Skin of body (tissue), 2 donors: ENCODE measurements around the gene HMGXB4. TPM values are rescaled to one million over a fixed set of nuclear protein-coding genes. Genes with fewer than 3 reads are reported as not detected.
"Not testable (repeated sequence)": the region's sequence is repeated elsewhere in the genome, so short reads cannot be mapped to it uniquely, and the experiment has no call there.

Source experiments
- DNase-seq: peaks from one replicate; lab custom pipeline; 2025; lab: John Stamatoyannopoulos, UW
- total RNA-seq: library from RNA; depleted of rRNA; stranded (reverse); fragments of >200 nt; gene quantifications from one replicate; pipeline ENCODE4 v1.2.3, GENCODE V29; 2014

The HMGXB4 gene, protein sequence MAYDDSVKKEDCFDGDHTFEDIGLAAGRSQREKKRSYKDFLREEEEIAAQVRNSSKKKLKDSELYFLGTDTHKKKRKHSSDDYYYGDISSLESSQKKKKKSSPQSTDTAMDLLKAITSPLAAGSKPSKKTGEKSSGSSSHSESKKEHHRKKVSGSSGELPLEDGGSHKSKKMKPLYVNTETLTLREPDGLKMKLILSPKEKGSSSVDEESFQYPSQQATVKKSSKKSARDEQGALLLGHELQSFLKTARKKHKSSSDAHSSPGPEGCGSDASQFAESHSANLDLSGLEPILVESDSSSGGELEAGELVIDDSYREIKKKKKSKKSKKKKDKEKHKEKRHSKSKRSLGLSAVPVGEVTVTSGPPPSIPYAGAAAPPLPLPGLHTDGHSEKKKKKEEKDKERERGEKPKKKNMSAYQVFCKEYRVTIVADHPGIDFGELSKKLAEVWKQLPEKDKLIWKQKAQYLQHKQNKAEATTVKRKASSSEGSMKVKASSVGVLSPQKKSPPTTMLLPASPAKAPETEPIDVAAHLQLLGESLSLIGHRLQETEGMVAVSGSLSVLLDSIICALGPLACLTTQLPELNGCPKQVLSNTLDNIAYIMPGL
- total RNA-seq: 24.8 TPM

DNA sequence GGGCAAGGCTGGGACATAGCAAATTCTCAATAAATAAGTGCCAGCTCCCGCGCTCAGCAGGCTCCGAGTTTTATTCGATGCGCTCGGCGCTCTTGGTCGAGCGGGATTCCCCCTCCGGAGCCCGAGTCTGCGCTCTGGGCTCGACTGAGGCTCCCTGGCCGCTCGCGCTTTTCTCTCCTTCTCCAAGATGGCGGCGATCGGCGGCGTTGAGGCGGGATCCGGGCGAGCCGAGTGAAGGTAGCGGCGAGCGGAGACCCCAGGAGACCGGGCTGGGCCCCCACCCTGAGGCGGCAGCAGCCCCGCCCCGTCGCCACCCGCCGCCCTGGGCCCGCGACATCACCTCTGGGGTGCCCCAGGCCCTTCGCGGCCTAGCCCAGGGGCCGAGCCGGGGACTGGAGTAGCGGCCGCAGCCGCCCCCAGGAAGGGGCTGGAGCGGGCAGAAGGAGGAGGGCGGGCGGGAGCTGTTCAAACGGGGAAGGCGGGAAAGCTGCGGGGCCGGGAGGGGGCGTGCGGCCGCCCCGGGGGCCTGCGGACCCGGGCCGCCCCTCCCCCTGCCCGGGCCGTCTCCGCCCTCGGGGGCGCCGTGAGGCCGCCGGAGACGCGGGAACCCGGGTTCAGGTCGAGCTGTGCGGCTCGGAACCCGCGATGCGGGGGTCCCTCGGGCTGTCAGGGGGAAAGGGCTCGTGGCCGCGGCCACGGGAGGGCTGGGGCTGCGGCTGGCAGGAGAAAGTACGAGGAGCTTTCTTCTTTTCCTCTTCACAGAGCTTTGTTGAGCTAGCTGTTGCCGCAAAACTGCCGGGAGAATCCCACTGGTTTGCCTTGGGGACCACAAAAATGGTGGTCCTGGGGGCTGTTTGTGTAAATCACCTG is at the start of gene HMGXB4:
Gene HMGXB4, plus strand, starts transcription at position 173 of the 870 bp plus-strand sequence. CDS start 4,898 bp downstream, outside the sequence.
- peak; percentile 91 for DNase-seq

DNA sequence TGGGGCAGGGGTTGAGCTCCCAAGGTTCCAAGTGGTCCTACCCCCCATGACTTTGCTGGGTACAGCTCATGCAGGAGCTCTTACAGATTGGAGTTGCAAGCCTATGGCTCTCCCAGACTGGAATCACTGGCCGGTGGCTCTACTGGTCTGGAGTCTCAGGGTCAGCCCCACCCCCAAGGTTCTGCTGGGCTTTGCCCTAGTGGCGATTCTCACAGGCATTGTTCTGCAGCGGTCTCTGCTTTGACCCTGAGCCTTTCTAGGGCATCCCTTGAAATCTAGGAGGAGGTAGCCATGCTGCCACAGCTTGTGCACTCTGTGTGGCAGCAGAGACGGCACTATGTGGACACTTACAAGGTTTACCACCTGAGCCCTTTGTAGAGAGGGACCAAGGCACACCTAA is 49.3 kb upstream of the HMGXB4 start:
- DNase-seq: no peak

DNA sequence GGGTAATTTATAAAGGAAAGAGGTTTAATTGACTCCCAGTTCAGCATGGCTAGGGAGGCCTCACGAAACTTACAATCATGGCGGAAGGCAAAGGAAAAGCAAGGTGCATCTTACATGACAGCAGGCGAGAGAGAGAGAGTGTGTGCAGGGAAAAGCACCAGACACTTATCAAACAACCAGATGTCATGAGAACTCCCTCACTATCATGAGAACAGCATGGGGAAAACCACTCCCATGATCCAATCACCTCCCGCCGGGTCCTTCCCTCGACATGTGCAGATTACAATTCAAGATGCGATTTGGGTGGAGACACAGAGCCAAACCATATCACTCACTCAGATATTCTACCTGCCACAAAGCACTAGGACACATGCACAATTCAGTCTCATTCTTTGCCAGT is 48.1 kb upstream of the HMGXB4 start:
- no peak for DNase-seq

DNA sequence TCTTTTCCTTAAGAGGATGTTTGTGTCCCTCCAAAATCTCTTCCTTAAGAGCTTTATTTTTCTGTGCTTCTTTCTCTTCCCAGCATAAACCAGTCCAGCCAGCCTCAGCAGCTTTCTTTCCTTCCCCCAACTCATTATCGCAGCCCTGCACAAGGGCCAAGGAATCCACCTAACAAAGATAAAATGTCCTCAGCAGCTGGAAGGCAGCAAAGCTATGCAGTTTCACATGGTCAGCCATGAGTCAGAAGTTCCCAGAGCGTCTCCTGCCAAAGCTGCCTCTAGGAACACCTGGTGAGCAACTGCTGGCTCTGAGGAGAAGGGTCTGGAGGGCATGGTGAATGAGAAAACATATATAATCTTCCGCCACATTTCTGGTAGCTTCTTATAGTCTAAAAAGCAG is 45.3 kb upstream of the HMGXB4 start:
- DNase-seq: no peak

DNA sequence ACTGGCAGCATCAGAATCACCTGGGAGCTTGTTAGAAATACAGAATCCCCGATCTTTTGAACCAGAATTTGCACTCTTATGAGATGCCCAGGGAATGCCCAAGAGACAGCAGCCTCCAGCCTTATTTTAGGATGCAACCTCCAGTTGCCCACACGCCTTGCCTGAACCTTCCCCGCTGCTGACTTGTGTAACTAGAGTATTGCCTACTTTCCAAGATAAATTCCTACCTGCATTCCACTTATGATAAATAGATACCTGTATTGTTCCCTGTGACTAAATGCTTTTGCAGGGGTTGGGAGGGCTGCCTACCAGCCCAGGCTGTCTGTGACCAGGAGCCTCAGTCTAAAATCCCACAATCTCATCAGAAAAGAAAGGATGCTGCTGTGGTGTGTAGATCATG is 44.3 kb upstream of the HMGXB4 start:
- no peak for DNase-seq

DNA sequence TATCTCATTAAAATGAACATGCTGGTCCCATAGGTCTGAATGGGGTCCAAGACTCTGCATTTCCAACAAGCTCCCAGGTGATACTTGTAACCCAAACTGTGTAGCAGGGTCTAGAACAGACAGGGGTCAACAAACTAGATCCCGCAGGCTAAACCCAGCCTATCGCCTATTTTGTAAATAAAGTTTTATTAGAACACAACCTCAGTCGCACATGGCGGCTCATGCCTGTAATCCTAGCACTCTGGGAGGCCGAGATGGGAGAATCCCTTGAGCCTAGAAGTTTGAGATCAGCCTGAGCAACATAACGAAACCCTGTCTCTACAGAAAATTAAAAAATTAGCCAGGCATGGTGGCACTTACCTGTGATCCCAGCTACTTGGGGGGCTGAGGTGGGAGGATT is 42.3 kb upstream of the HMGXB4 start:
- no peak for DNase-seq

DNA sequence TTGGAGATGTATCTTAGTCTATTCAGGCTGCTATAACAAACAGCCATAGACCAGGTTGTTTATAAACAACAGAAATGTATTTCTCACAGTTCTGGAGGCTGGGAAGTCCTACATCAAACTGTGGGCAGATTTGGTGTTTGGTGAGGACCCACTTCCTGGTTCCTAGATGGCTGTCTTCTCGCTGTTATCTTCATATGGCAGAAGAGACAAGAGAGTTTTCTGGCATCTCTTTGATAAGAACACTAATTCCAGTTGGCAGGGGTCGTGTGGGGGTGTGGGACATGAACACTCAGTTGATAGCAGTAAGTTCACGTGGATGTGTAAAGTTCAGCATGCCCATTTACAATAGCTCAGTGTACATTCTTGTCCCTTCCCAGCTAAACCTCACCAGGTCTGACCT is 41.3 kb upstream of the HMGXB4 start:
- no peak for DNase-seq

DNA sequence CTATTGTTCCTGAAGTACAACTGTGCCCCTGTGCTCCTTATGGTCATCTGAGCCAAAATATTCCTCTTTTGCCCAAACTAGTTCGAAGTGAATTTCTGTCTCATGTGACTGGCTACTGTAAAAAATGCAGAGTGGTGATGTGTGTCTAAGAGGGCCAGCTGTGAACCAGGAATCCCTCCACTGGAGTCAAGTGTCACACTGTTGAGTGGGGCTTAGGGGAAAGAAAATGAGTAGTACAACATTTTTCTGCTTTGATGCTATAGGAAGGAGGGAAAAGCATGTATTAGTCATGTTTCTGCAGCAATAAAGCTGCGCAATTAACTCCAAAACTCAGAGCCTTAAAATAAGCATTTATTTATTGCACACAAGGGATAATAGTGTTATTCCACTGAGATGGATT is 39.8 kb upstream of the HMGXB4 start:
- DNase-seq: no peak

DNA sequence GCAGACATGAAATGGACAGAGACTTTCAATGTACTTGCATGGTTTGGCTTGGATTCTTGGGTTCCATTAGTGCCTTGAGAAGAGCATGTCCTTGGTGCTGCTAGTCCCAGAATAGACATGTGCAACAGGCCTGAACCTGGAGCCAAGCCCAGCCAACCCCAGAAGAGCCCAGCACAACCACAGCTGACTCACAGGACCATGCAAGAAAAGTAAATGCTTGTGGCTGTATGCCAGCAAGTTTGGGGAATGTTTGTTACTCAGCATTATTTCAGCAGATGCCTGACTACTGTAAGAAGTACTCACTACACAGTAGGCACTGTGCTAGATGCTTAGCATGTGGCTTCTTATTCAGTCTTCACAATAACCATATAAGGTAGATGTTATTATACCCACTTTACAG is 39.2 kb upstream of the HMGXB4 start:
- DNase-seq: no peak

DNA sequence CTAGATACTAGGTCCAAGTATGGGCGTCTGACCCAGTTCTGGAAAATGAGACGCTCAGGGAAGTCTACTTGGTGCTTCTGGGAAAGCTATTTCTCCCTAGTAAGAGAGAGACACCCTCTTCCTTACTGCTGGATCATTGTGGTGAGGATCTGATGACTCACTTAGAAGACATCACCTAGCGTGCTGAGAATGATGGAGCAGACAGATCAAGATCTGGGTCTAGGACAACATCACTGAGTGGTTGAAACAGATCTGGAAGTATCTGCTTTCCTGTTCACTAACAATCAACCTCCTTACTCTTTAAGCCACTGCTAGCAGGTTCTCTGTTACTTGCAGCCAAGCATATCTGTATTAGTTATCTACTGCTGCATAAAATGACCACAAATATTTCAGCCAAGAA is 38.3 kb upstream of the HMGXB4 start:
- no peak for DNase-seq

DNA sequence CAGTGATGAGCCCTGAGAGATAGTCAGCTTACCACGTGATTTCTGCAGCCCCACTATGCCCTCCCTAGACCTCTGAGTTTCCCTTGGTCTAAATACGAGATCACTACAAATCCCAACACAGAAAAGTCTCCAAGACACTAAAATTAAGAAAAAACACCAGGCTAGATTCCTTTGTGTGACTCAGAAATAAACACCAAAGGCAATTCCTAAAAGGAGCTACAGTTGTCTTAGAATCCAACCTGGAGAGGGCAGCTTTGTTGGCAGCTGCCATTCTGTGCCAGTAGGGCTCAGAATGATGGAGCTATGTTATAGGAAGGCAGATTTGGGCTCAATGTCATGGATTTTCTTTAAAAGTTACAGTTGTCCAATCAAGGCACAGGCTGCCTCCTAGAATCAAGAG is 37.1 kb upstream of the HMGXB4 start:
- DNase-seq: no peak

DNA sequence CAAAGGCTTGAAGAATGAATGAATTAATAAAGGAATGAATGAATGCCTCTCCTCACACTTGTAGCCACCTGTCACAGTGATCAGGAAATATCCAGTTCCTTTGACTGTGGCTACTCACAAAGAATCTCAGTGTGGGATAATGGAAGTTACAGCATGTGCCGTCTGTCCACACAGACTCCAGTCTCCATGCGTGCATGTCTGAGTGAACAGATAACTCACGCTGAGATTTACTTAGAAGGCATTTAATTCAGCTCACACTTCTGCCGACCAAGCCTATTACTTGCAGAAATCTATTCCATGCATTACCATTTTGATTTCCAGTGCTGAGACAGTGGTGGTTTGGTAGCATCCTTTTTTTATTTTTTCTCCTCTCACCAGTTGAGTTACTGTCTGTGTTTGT is 32.3 kb upstream of the HMGXB4 start:
- DNase-seq: no peak

DNA sequence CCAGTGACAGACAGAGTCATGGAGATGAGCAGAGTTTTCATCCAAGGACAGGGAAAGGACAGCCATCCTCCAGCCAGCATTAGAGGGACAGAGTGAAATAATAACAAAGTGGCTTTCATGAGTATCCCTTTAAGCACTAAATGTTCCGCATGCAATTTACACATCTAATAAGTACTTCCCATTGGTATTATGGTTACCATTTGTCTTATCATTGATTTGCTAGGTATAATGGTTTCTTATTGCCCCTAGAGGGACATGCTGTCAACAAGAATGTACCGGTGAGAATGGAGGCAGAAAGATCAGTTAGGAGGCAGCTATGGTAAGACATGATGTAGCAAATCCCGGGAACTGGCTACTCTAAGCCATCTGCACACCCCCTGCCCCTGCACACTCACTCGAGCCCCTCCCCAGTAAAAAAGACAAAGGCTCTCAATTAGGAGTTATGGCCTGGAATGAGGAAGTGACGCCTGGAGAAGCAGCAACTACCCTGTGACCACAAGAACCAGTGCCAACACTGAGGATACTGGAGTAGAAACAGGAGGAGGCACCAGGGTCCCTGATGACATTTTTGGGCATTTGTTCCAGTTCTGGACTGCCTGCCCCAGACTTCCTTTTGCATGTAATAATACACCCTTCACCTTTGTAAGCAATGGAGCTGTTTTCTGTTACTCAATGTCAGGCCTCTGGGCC is 30.2 kb upstream of the HMGXB4 start:
- DNase-seq: no peak

DNA sequence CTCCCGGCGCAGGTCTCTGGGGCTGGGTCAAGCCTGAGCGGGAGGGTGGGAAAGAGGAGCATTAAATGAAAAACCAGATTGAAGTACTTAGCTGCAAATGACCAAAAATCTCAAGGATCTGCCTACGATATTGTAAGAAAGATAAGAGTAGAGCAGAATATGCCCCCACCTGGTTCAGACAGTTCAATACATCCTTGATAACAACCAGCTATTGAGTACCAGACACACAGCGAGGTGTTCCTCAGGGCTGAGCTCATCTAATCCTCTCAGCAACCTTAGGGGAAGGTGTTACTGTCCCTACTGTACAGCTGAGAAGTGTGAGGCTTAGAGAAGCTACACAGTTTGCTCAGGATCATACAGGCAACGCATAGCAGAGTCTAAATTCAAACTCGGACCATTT is 27.4 kb upstream of the HMGXB4 start:
- no peak for DNase-seq

DNA sequence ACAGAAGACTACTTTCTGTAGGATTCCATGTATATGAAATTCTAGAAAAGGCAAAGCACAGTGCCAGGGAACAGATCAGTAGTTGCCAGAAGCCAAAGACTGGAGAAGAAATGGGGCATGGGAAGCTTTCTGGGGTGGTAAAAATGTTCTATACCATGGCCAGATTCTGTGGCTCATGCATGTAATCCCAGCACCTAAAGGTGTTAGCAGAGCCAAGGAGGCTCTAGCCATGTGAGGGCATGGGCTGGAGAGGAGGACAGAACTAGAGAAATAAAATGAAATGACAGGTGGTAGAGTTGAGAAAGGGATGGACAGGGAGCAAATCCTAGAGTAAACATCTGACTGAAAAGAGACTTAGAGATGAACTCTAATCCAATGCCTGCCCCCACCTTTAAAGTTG is 26.9 kb upstream of the HMGXB4 start:
- no peak for DNase-seq

DNA sequence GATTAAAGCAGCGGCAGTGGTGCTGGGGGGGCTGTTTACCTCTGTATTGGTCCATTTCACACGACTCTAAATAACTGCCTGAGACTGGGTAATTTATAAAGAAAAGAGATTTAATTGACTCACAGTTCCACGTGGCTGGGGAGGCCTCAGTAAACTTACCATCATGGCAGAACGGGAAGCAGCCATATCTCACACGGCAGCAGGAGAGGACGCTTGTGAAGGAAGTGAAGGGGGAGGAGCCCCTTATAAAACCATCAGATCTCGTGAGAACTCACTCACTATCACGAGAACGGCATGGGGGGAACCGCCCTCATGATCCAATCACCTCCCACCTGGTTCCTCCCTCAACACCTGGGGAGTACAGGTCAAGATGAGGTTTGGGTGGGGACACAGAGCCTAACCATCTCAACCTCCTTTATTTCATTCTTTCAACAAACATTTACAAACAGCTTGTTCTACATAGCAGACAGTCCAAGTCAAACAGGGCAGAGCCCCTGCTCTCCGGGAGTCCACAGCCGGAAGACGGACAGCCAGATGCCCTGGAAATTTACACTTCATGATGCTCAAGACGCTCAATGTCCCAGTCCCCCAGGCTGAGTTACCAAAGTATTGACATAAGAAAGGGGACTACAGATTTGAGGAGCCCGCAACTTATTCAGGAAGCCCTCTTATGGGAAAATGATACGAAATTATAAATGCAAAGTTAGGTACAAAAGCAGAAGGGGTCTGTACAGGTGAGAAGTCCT is 26.3 kb upstream of the HMGXB4 start:
- no peak for DNase-seq

DNA sequence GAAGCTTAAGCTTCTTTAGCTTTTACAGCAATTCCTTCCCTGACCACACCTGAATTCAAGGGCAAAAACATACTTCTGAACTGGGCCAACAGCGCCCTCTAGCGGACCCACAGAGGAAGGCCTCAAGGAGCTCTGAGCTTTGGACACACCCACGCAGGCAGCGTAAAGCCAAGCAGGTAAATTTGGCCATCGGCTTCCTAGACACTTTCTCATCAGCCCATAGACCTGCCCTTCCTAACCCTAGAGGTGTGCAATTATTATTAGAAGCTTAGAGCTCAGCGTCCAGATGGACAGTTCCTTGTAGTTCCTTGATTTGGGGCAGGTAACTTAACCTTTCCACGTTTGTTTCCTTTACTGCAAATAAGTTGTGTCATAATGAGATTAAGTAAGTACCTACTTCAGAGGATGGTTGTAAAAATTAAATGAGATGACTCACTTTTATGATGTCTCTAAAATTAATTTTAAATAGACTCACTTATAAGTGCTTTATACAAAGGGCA is 25.7 kb upstream of the HMGXB4 start:
- no peak for DNase-seq

DNA sequence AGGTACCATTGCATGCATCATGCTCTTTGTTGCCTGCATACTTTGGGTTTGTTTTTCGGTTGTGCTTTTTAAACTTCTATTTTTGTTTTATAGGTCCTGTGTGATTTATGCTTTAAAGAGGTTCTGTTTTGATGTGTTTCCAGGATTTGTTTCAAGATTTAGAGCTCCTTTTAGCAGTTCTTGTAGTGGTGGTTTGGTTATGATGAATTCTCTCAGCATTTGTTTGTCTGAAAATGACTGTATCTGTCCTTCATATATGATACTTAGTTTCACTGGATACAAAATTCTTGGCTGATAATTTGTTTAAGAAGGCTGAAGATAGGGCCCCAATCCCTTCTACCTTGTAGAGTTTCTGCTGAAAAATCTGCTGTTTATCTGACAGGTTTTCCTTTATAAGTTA is 18.5 kb upstream of the HMGXB4 start:
- not testable (repeated sequence) for DNase-seq

DNA sequence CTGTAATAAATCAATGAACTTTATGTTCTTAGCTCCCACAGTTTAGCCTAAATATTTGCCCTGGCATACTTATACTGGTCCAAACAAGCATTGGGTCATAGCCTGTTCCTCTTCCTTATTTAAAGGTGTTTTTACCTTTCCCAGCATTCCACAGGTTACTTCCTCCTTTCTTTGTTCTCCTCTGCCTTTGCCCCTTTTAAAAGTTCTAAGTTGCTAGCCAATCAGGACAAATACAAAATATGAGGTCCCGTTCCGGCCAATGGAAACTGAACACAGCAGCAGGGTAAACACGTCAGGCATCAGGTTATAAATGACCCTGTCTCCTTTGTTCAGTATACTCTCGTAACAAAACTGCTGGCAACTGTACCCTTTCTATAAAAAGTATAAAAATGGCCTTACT is 12.8 kb upstream of the HMGXB4 start:
- DNase-seq: not testable (repeated sequence)

DNA sequence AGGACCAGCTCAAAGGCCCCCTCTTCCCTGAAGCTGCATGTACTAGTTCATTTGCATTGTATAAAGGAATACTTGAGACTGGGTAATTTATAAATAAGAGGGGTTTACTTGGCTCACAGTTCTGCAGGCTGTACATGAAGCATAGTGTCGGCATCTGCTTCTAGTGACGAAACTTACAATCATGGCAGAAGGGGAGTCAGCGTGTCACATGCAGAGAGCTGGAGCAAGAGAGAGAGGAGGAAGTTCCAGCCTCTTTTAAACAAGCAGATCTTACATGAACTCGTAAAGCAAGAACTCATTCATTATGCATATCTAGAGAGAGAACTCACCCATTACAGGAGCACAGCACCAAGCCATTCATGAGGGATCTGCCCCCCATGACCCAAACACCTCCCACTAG is 7.1 kb upstream of the HMGXB4 start:
- no peak for DNase-seq

DNA sequence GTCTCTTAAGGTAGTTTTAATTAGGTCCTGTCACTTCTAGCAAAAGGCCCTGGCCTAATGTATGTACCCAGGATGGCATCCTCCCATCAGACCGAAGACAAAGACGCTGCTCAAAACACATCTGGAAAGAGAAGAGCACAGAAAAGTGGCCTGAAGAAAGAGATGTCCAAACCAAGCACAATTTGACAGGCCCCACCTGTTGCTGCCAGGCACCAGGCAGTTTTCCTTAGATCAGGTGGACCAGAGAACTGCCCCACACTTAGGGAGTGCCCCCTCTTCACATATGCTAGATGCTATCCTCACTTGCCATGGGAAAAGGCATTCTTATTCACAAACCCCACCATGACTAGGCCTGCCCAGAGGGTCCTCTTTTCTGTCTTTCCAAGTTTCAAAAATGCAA is 3.3 kb upstream of the HMGXB4 start:
- no peak for DNase-seq
